Activated CD8-positive, alpha-beta memory T cell treated with anti-CD3 and anti-CD28 coated beads, Interleukin-2, amount 50 U/mL, for 1 hour (primary cell): ENCODE measurements around the gene MED12L.

ENCODE experiments used
- DNase-seq: peaks from one replicate; pipeline ENCODE4 v3.0.0-alpha.2; 2020; ENCODE audit errors: extremely low read depth

The MED12L gene

GRCh38 chr3:151086484-151087456 lies 1.3 kb downstream of the MED12L start:
- peak; percentile 40 for DNase-seq

DNA sequence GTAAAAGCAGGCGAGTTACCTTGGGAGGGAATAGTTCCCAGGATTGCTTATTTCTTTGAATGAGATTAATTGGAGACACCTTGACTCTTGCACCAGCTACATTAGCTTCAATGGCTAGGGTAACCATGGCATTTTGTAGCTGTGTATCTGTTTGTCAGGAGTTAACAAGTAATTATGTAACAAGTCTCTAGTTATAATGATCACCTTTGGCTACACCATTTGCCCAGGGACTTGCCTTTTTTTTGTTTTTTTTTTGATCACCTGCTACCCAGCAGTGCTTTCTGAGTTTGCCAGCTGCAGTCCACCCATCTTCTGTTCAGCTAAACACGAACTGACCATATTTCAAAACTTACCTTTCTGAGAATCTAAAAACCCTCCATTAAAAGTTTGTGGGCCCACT lies 2.2 kb downstream of the MED12L start:
- no peak for DNase-seq

- DNase-seq = no peak
Measured at GRCh38 chr3:151091685-151092345, 6.4 kb downstream of the MED12L start.

DNA sequence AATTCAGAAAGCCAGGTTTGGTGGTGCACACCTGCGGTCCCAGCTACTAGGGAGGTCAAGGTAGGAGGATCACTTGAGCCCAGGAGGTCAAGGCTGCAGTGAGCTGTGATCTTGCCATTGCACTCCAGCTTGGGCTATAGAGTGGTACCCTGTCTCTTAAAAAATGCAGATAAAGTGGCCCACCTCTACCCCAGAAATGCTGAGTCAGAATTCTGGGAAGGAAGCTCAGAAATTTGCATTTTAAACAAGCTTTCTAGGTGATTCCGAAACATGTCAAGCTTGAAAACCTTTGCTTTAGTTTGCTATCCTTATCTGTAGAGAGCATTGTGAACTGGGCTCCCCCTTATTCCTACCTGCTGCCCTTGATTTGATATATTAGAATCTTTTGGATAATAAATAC lies 7.7 kb downstream of the MED12L start:
- no peak for DNase-seq

- DNase-seq = no peak
Measured at GRCh38 chr3:151093905-151094304, 8.4 kb downstream of the MED12L start.

DNA sequence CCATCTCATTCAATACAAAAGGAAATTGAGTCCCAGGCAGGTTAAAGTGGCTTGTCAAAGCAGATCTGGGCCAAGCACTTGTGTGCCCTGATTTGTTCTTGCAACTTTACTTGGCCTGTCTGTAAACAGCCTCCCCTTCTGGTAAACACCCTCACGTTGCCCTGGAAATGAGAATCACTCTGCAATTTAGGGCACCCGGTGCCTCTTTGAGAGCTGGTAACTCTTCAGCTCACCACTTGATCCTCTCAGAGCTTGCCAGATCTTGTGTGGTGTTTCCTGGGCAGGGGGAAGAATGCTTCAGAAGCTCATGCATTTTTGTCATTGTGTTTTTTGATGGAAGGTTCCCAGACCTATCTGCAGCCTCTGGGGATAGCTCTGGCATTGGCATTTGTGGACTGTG lies 11.3 kb downstream of the MED12L start:
- DNase-seq = no peak

GRCh38 chr3:151100076-151100475 lies 14.6 kb downstream of the MED12L start:
- DNase-seq = no peak

DNA sequence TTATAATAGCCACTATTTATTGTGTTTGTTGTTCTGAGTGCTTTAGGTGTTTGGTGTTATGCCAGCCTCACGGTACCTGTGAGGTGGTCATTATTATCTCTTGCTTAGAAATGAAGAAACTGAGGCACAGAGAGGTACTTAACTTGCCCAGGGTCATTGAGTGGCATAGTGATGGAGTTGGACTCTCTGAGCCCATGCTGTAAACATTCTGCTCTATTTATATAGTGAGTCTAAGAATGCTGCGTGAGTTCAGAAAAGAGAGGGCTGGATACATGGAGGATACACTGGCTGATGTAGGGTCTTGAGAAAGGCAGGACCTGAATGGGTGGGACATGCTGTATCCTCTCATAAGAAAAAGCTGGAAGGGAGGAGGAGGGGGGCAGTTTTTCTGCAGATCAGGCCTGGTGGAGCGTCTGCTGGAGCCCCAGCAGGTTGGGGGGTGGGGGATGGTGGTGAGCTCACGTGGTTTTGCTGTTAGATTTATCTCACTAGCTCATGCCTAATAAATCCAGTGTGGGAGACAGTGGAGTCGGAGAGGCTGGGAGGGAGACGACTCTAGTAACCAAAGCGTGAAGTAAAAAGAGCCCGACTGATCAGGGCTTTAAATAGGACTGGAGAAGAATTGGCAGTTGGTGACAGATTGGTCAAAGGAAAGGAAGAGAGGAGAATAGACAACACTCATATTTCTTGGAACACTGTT lies 16.0 kb downstream of the MED12L start:
- no peak for DNase-seq

GRCh38 chr3:151106311-151106710 lies 20.8 kb downstream of the MED12L start:
- DNase-seq = no peak

DNA sequence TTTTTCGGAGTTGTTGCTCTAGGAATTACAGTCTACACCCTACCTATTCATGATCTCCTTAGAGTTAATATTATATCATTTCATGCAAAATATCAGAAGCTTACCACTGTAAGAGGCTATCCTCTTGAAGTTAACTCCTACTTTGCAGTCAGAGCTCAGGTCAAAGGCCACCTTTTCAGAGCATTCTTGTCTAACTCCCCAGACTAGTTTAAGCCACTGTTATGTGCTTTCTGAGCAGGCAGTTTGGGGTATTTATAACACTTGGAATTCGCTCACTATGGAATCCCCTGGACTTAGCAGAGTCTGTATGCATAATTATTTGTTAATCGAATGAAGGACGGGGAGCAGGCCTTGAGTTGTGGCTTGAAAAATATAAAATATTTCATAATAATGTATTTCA lies 21.7 kb downstream of the MED12L start:
- no peak for DNase-seq

GRCh38 chr3:151107701-151108100 lies 22.2 kb downstream of the MED12L start:
- DNase-seq = no peak

DNA sequence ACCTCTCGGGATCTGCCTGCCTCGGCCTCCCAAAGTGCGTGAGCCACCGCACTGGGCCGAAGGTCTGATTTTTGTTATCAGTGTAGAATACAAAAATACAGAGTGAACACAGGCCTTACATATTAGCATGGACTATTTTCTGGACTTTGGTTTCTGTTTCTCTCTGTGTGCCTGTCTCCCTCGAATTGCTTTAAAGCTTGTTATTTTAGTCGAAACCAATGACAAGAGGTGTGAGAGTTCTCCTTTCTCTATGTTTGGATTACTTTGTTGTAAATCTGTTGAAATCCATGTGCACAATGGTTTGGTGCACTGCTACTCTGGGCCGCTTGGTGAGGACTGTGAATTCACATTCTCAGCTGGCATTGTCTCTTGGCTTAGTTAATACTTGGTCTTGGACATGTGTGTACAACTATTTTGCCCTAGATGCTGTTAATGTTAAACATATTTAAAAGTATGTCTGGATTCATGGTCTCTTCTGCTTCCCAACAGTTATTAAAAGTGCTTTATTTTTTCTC lies 23.9 kb downstream of the MED12L start:
- no peak for DNase-seq

GRCh38 chr3:151112731-151113130 lies 27.3 kb downstream of the MED12L start:
- DNase-seq = no peak

DNA sequence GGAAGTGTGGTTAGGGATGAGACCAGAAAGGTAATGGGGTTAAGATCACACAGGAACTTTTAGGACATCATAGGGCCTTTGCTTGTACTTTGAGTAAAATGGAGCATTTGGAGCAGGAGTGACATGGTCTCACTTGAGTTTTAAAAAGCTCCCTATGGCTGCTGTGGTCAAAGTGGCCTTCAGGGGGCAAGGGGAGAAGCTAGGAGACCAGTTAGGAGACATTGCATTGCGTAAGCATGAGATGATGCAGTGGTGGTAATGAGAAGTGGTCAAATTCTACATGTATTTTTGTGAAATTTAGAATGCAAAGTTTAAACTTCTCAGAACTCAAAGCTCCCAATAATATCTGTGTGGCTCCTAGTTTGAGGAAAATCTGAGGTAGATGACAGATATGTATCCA lies 27.9 kb downstream of the MED12L start:
- DNase-seq = no peak

DNA sequence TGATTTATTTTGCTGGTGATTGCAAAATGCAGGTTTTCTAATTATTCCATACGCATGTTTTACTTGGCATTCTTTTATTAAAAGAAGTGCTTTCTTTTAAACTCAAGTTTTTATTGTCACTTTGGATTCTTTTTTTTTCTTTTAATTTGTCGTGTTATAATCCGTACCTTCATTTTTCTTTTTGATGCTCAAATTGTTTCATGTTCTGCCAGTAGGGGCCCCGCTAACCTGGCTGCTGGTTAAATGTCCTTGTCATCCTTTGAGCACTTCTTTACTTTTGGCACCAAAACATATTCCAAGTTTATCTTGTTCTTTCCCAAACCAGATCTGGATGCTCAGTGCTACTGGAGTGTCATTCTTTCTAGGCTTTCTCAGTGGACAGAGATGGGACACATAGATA lies 31.6 kb downstream of the MED12L start:
- DNase-seq = no peak

DNA sequence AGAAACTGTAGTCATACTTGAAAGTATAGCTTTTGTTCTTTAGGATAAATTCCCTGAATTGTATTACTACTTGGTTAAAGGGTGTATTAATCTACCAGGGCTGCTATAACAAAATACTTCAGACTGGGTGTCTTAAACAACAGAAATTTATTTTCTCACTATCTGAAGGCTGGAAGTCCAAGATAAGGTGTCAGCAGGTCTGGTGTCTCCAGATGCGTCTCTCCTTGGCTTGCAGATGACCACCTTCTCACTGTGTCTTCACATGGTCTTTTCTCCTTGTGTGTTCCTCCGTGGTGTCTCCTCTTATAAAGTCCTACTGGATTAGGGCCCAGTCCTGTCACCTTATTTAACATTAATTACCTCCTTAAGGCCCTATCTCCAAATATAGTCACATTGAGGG lies 33.7 kb downstream of the MED12L start:
- no peak for DNase-seq

DNA sequence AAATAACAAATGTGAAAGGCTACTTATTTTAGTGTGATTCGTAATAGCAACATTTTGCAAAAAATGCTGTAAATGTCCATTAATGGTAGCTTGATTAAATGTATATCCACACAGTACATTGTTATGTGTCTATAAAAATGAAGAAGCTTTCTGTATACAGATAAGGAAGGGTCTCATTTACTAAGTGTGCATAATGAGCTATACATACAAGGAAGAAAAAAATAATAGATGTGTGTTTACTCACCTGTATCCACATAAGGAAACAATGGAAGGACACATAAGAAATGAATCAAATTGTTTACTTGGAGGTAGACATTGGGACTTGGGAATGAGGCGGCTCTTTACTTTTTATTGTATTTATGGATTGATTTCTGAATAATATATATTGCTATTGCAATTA lies 34.9 kb downstream of the MED12L start:
- DNase-seq = no peak

DNA sequence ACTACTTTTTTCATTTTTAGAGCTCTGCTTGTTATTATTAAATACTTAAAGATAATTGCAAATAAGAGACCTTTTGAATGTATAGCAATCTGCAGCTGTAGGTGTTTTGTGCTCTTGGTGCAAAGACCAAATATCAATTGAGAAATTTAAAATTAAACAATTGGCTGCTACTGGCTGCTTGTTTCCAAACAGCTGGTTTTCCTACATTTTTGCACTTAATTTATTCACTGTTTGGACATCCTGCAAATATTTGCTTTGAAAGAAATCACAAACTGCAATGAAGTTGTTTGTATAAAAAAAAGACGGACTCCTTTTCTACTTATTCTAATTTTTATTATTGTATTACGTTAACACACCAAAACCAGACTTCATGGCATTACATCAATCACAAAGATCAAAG lies 35.6 kb downstream of the MED12L start:
- no peak for DNase-seq

DNA sequence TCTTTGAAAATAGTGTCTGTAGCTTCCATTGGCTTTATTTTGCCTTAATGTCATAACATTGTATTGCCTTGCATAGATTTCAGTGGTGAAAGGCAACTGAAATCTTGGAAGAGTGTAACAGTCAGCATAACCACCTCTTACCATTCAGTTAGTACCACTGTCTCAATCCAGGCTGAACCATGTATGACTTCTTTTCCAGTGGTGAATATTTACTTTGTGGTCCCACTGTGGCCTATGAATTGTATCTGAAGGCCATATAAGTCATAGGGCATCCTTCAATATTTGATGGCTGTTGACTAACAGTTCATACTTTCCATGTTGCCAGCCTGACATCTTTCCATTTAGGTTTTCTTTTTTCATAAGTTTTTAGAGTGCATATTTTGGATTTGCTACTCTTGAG lies 38.4 kb downstream of the MED12L start:
- DNase-seq = no peak

- DNase-seq = no peak
Measured at GRCh38 chr3:151124476-151124875, 39.0 kb downstream of the MED12L start.

- no peak for DNase-seq
Measured at GRCh38 chr3:151130428-151130827, 45.0 kb downstream of the MED12L start.

DNA sequence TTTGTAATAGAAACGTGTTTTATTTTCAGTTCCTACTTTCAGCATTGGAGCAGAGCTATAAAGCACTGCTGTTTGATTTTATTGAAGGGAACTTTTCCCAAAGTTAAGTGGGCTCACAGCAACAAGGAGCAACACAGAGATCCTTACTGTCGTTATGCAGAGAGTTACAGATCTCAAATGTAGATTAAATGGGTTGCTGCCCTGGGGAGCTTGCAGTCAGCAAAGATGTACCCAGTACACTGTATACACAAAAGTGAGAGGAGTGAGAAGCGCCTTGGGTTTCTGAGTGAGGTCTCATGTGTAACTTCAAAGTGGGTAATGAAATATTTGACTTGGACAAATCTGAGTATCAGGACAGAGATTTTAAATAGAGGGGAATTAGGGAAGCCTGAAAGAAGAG lies 47.7 kb downstream of the MED12L start:
- no peak for DNase-seq
